GM12875 (cell line): ENCODE data around the gene POLN.

Experiments
- H3K4me3 ChIP-seq: one replicate; pipeline ENCODE4 v1.5.1; 2011; ENCODE audit warnings: low read depth, low read length, control low read depth
- TF ChIP-seq, protein P1 (sequence below): IDR thresholded peaks from 2 replicates; pipeline ENCODE4 v1.5.1; 2011; ENCODE audit warnings: low read depth, mild to moderate bottlenecking, control low read depth, inconsistent platforms, low read length, moderate library complexity, borderline replicate concordance; ENCODE audit not compliant: insufficient read depth

POLN gene

DNA sequence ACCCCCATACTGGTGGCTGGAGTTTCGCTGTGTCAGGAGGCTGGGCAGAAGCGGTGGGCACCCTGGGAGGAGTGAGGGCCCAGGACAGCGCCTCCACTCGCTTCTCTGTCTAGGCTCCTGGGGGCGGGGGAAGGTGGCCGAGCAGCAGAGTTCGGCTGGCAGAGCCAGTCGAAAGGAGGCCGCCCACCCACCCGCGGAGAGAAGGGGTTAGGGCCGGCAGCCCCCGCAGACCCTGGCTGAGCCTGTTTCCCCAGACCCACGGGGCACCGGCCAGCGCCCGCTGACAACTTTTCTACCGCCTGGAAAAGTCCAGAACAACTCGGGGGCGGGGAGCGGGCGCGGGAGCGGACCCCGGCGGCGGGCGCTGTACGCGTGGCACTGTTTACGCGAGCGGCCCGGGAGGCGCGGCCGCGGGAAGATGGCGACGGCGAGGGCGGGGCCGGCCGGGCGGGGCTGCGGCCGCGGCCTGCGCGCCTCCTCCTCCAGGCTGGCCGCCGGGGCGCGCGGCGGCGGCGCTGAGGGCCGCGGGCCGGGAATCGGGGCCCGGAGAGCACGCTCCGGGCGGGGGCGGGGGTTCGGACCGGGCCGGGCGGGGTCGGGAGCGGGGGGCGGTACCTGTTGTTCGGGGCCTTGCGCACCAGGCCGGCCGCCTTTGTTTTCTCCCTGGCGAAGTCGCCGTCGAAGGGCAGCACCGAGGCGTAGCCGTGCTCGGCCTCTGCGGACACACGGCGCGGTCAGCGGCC is 19.4 kb upstream of the POLN start:
- TF ChIP-seq, protein P1, sequence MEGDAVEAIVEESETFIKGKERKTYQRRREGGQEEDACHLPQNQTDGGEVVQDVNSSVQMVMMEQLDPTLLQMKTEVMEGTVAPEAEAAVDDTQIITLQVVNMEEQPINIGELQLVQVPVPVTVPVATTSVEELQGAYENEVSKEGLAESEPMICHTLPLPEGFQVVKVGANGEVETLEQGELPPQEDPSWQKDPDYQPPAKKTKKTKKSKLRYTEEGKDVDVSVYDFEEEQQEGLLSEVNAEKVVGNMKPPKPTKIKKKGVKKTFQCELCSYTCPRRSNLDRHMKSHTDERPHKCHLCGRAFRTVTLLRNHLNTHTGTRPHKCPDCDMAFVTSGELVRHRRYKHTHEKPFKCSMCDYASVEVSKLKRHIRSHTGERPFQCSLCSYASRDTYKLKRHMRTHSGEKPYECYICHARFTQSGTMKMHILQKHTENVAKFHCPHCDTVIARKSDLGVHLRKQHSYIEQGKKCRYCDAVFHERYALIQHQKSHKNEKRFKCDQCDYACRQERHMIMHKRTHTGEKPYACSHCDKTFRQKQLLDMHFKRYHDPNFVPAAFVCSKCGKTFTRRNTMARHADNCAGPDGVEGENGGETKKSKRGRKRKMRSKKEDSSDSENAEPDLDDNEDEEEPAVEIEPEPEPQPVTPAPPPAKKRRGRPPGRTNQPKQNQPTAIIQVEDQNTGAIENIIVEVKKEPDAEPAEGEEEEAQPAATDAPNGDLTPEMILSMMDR, result no peak
- H3K4me3 ChIP-seq, result peak overlapping the region; percentile 82

DNA sequence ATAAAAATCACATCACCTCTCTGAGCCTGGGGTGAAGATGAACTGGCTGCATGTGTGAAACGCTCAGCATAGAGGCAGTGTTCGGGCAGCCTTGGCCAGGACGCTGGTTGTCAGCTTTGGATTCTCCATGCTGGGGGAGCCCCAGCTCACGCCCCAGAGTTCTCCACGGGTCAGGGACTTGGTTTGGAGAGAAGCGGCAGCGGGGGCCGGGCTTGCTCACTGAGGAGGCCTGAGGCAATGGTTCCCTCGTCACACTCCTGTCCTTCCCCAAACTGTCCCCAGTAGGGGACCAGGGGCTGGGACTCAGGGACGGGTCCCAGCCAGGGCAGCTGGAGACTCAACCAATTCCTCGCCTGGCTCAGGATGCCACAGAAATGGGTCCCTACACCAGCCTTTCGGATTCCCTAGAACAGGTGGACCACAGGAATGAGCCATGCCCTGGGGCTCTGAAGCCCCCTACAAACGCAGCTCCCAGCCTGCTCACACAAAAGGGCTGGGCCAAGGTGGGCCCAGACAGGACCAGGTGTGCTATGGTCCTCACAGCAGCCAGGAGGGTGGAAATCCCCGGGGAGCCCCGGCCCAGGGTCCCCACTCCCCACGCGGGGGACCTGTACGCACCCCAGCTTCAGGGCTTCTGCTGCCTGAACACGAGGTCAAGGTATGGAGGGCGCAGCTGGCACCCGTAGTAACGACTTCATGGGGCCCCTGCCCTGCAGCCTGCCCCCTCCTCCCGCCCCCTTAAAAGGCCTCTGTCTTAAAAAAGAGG is 18.6 kb upstream of the POLN start:
- H3K4me3 ChIP-seq, result peak overlapping the region; percentile 82
- TF ChIP-seq, protein P1, result no peak

DNA sequence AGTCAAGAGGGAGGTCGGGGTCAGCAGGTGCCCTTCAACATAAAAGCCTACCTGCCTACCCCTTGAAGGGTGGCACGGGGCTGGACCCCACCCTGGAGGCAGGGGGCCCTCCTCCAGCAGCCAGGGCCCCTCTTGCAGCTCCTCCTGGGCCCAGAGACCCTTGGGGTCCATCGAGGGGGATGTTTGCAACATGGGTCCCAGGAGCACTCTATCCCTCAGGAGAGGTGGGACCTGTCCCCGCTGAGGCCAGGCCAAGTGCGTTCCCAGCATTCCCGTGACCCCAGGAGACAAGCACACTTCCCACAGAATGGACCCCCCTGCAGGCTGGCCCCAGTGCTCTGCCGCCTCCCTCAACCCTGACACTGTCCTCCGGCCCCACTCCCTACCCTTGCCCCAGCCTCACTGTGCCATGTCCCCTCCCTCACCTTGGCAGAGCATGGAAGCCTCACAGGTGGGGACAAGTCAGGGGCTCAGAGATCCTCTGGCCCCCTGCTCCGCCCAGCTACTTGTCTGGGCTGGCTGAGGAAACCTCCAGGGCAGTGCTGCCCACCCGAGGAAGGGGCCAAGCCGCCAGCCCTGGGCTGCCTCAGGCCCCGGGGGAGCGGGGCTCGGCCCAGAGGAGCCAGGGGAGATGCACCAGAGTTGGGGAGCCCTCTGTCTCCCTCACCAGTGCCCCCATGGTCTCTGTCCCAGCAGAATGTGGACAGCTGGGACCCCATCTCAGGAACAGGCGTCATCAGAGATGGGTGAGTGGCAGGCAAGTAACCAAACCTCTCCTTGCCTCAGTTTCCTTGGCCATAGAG is 17.8 kb upstream of the POLN start:
- no peak overlapping the region for H3K4me3 ChIP-seq

DNA sequence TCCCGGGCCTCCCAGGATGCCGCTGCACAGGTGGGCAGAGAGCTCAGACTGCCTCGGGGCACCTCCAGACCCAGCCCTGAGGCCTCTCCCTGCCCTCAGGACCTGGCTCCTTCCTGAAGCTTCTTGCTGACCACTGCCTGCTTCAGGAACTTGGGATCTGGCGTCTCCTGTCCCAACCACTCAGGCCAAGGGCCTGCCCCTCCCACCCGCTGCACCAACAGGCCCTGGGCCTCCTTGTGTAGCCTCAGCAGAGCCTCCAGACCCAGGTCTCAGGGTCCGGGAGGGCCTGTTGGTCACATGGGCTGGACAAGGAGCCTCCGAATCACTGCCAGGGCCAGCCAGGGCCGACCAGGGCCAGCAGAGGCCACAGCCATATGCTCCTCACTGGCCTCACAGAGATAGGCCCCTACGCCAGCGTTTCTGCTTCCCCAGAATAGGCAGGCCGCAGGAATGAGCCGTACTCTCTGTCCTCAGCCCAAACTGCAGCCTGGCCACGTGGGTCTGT is 17.2 kb upstream of the POLN start:
- TF ChIP-seq, protein P1, result no peak
- H3K4me3 ChIP-seq, result no peak overlapping the region

More for the DNA sequence above, 17.8 kb upstream of the POLN start:
- TF ChIP-seq, protein P1, result no peak

DNA sequence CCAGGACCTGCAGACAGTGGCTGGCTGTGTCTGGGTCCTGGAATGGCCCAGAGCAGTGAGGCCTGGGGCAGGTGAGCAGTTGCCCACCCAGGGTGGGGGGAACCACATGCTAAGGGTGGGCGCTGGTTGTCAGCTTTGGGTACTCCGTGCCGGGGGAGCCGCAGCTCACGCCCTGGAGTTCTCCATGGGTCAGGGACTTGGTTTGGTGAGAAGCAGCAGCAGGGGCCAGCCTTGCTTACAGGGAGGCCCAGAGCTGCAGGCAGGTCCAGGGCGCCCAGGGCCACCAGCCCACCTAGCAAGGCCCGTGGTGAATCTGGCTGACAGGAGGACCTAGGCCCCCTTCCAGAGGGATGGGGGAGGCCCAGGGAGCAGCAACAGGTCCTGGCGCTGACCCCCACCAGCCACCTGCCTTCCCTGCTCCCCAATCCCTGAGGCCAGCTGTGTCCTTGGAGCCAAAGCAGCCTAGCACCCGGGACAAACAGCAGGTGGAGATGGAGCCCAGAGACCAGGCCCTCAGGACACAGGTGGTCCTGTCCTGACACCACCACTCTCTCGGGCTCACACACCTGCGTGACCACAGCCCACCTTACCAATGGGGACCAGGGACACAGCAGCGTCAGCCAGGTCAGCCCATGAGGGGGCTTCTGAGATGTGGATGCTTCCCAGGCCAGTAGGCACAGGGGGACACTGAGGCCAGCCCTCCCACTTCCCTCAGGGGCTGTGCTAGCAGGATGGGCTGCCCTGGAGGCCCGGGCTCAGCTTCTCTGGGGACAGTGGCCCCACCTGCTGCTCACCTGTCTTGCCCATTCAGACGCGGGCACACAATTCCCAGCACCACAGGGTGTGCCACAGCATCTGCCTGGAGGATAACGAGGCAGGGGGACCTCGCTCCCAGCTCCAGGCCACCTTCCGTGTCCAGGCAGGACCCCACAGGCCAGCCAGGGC is 16.4 kb upstream of the POLN start:
- no peak overlapping the region for H3K4me3 ChIP-seq

More for the DNA sequence above, 16.4 kb upstream of the POLN start:
- TF ChIP-seq, protein P1, result no peak
